Measurements from ENCODE around the gene ZSWIM6. TPM values are rescaled to one million over a fixed set of nuclear protein-coding genes. Genes with fewer than 3 reads are reported as not detected.

The ZSWIM6 gene
- total and polyA plus RNA-seq, 4 donors, result 5.9 to 21.6 (median 13.3) TPM

DNA sequence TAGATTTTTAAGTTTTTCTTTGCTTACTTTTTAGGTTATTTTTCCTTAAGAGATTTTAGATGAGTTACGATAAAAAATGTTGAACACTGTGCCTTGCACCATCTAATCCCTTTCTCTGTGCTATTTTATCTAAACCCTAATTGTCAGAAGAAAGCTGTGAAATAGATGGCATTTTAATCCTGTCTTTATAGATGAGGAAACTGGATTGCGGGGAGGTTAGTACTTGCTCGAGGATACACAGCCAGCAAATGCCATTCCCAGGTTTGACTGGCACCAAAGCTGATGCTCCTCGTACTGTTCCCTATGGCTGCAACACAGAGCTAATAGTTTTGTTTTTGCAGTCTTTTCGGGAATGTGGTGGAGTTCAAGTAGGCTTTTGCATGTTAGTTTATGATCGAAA lies 82.7 kb downstream of the ZSWIM6 start:
- no peak overlapping the region for H3K4me3 ChIP-seq
- DNase-seq, result no peak
- H3K4me1 ChIP-seq (ENCODE audit: control insufficient read depth in 5 of 5, insufficient read depth in 5 of 5, low read length in 5 of 5), result peaks cover 0 to 11% (median 7%) of the 10 kb centered on the region in 5 donors
- no peak for TF ChIP-seq CTCF (IDR thresholded peaks at IDR 0.05; ENCODE audit: control extremely low read depth, extremely low read depth)
- no peaks in the 10 kb centered on the region for H3K9me3 ChIP-seq (ENCODE audit: control insufficient read depth in 4 of 4, insufficient read depth in 3 of 4, low read length in 3 of 4)
- H3K27me3 ChIP-seq (ENCODE audit: control insufficient read depth in 3 of 3, insufficient read depth in 3 of 3, low read length in 2 of 3), result no peaks in the 10 kb centered on the region
- 94 to 95% methylated on average over 6 of the region's 6 CpGs for WGBS, 2 donors
- H3K27ac ChIP-seq (ENCODE audit: low read depth in 1 of 2, low read length in 1 of 2), result no peak overlapping the region
- H3K36me3 ChIP-seq (ENCODE audit: control insufficient read depth in 4 of 4, insufficient read depth in 4 of 4, low read length in 4 of 4), result no peaks in the 10 kb centered on the region
- ATAC-seq (ENCODE audit: insufficient read depth, low FRiP score), result no peak
- H3K9ac ChIP-seq (ENCODE audit: insufficient read depth in 1 of 2, low read length in 2 of 2), result no peak overlapping the region

DNA sequence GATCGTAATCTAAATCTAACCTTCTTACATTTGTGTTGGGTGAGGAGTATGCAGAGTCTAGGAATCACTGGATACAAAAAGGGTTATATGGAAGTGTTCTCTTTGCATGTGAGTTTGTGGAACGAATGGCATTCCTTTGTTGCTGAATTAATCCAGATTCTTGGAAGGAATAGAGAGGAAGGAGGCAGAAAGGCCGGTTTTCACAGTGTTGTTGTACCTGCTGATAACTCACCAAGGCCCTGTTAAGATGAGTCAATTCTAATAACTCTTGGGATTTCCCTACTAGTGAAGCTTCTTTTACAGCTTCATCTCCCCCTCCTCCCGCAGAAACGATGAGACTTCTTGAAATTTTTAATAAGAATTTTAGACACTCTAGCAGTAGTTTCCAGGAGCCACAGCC lies 84.0 kb downstream of the ZSWIM6 start:
- peaks cover 0 to under 1% (median 0%) of the 10 kb centered on the region in 4 donors for H3K36me3 ChIP-seq (ENCODE audit: control insufficient read depth in 4 of 4, insufficient read depth in 4 of 4, low read length in 4 of 4)
- no peak overlapping the region for H3K9ac ChIP-seq (ENCODE audit: insufficient read depth in 1 of 2, low read length in 2 of 2)
- H3K4me1 ChIP-seq (ENCODE audit: control insufficient read depth in 5 of 5, insufficient read depth in 5 of 5, low read length in 5 of 5), result peaks cover 0 to 9% (median 5%) of the 10 kb centered on the region in 5 donors
- ATAC-seq (ENCODE audit: insufficient read depth, low FRiP score) (no peak), DNase-seq (no peak)
- no peaks in the 10 kb centered on the region for H3K27me3 ChIP-seq (ENCODE audit: control insufficient read depth in 3 of 3, insufficient read depth in 3 of 3, low read length in 2 of 3)
- no peak overlapping the region for H3K4me3 ChIP-seq
- H3K27ac ChIP-seq (ENCODE audit: low read depth in 1 of 2, low read length in 1 of 2), result no peak overlapping the region
- 66 to 84% methylated on average over 5 of the region's 5 CpGs for WGBS, 2 donors
- H3K9me3 ChIP-seq (ENCODE audit: control insufficient read depth in 4 of 4, insufficient read depth in 3 of 4, low read length in 3 of 4), result no peaks in the 10 kb centered on the region
- TF ChIP-seq CTCF (IDR thresholded peaks at IDR 0.05; ENCODE audit: control extremely low read depth, extremely low read depth), result no peak

DNA sequence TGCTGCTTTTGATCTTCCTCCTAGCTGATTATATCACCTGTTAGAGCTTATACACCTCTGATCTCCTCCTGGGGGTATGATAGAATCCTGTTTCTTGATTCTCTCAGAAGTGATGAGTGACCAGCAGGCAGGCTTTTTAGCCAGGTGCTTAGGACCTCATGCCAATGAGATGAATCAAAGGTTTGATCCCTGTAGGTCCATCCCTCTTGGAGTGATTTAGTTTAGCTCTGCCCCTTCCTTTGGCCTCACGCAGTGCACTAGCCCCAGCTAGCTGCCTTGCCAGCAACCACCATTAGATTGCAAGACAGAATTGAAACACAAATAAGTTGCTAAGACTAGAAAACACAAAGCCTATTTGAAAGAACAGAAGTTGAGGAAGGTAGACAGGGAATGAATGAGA lies 84.4 kb downstream of the ZSWIM6 start:
- H3K27me3 ChIP-seq (ENCODE audit: control insufficient read depth in 3 of 3, insufficient read depth in 3 of 3, low read length in 2 of 3), result no peaks in the 10 kb centered on the region
- peaks cover 0 to 9% (median 5%) of the 10 kb centered on the region in 5 donors for H3K4me1 ChIP-seq (ENCODE audit: control insufficient read depth in 5 of 5, insufficient read depth in 5 of 5, low read length in 5 of 5)
- no peak for TF ChIP-seq CTCF (IDR thresholded peaks at IDR 0.05; ENCODE audit: control extremely low read depth, extremely low read depth)
- no peak overlapping the region for H3K4me3 ChIP-seq
- no peak overlapping the region for H3K27ac ChIP-seq (ENCODE audit: low read depth in 1 of 2, low read length in 1 of 2)
- peaks cover 0 to 3% (median 0%) of the 10 kb centered on the region in 4 donors for H3K36me3 ChIP-seq (ENCODE audit: control insufficient read depth in 4 of 4, insufficient read depth in 4 of 4, low read length in 4 of 4)
- DNase-seq (no peak), ATAC-seq (ENCODE audit: insufficient read depth, low FRiP score) (no peak)
- no peaks in the 10 kb centered on the region for H3K9me3 ChIP-seq (ENCODE audit: control insufficient read depth in 4 of 4, insufficient read depth in 3 of 4, low read length in 3 of 4)
- WGBS, 2 donors, result 74 to 76% methylated on average over 1 of the region's 1 CpG
- H3K9ac ChIP-seq (ENCODE audit: insufficient read depth in 1 of 2, low read length in 2 of 2), result no peak overlapping the region

- Histone ChIP-seq H3K9ac (ENCODE audit: insufficient read depth in 1 of 2, low read length in 2 of 2) (no peak overlapping the region), H3K9me3 (ENCODE audit: control insufficient read depth in 4 of 4, insufficient read depth in 3 of 4, low read length in 3 of 4) (no peaks in the 10 kb centered on the region), H3K4me3 (no peak overlapping the region), H3K27me3 (ENCODE audit: control insufficient read depth in 3 of 3, insufficient read depth in 3 of 3, low read length in 2 of 3) (no peaks in the 10 kb centered on the region), H3K36me3 (ENCODE audit: control insufficient read depth in 4 of 4, insufficient read depth in 4 of 4, low read length in 4 of 4) (peaks cover 0 to 3% (median 0%) of the 10 kb centered on the region in 4 donors), H3K27ac (ENCODE audit: low read depth in 1 of 2, low read length in 1 of 2) (no peak overlapping the region), H3K4me1 (ENCODE audit: control insufficient read depth in 5 of 5, insufficient read depth in 5 of 5, low read length in 5 of 5) (peaks cover 0 to 9% (median 2%) of the 10 kb centered on the region in 5 donors)
- ATAC-seq (ENCODE audit: insufficient read depth, low FRiP score), result no peak
- WGBS, 2 donors, result 76 to 78% methylated on average over 3 of the region's 3 CpGs
- no peak for DNase-seq
- TF ChIP-seq CTCF (IDR thresholded peaks at IDR 0.05; ENCODE audit: control extremely low read depth, extremely low read depth), result no peak
These were observed 85.3 kb downstream of the ZSWIM6 start for GRCh38 chr5:61417340-61417739.

Measured in lung (tissue), 12 donors.